ENCODE results near the gene MVB12B.

DNA sequence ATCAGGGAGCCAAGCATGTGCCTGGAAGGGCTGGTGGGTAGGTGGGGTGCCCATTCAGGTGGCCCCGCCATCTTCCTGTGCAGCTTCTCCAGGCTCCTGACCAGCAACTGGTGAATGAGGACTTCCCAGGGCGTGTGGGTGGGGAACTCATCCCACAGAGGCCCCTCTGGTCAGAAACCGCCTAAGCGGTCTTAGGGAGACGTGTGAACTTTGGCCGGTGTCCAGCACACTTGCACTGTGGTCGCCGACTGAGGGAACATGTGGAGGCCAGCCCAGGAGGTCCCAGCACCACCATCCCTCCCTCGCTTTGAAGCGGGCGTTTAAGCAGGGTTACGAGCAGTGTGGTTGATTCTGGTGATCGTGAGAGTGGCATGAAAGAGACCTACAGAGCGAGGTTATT, 77.8 kb downstream of the MVB12B start:
- TF ChIP-seq EZH2phosphoT487 (IDR thresholded peaks at IDR 0.05; ENCODE audit: borderline replicate concordance), result no peak
- TF ChIP-seq, protein P1, sequence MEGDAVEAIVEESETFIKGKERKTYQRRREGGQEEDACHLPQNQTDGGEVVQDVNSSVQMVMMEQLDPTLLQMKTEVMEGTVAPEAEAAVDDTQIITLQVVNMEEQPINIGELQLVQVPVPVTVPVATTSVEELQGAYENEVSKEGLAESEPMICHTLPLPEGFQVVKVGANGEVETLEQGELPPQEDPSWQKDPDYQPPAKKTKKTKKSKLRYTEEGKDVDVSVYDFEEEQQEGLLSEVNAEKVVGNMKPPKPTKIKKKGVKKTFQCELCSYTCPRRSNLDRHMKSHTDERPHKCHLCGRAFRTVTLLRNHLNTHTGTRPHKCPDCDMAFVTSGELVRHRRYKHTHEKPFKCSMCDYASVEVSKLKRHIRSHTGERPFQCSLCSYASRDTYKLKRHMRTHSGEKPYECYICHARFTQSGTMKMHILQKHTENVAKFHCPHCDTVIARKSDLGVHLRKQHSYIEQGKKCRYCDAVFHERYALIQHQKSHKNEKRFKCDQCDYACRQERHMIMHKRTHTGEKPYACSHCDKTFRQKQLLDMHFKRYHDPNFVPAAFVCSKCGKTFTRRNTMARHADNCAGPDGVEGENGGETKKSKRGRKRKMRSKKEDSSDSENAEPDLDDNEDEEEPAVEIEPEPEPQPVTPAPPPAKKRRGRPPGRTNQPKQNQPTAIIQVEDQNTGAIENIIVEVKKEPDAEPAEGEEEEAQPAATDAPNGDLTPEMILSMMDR (conservative IDR thresholded peaks at IDR 0.05; ENCODE audit: low read length), result no peak

Data from Loucy (cell line).